DMS153 treated with DMSO at 0.1 percent for 48 hours (cell line): Measurements from ENCODE around the gene CTPS1.

Experiments used
- DNase-seq: peaks from one replicate; lab custom pipeline; 2025; ENCODE audit not compliant: unreplicated experiment; lab: John Stamatoyannopoulos, UW

Gene CTPS1

GRCh38 chr1:40979241-40980067 lies at the start of gene CTPS1:
Gene CTPS1, plus strand, starts transcription at chr1:40979696. Its CDS starts 3,595 bp downstream, at chr1:40983291.
- DNase-seq, result peak; percentile 99

GRCh38 chr1:40930174-40930964 lies 49.1 kb upstream of the CTPS1 start:
- no peak for DNase-seq

- DNase-seq, result no peak
These were observed 47.9 kb upstream of the CTPS1 start for GRCh38 chr1:40931601-40932000.

- no peak for DNase-seq
These were observed 47.5 kb upstream of the CTPS1 start for GRCh38 chr1:40932006-40932405.

- no peak for DNase-seq
These were observed 42.6 kb upstream of the CTPS1 start for GRCh38 chr1:40936931-40937339.

- DNase-seq, result no peak
These were observed 41.1 kb upstream of the CTPS1 start for GRCh38 chr1:40938393-40938792.

- DNase-seq, result no peak
These were observed 40.0 kb upstream of the CTPS1 start for GRCh38 chr1:40939320-40940059.

GRCh38 chr1:40944326-40944725 lies 35.2 kb upstream of the CTPS1 start:
- DNase-seq, result no peak

- no peak for DNase-seq
These were observed 34.6 kb upstream of the CTPS1 start for GRCh38 chr1:40944841-40945430.

- DNase-seq, result no peak
These were observed 34.0 kb upstream of the CTPS1 start for GRCh38 chr1:40945491-40945973.

GRCh38 chr1:40948741-40949443 lies 30.6 kb upstream of the CTPS1 start:
- DNase-seq, result peak; percentile 73

GRCh38 chr1:40949563-40949962 lies 29.9 kb upstream of the CTPS1 start:
- DNase-seq, result no peak

GRCh38 chr1:40951943-40952743 lies 27.4 kb upstream of the CTPS1 start:
- DNase-seq, result peak; percentile 84

- no peak for DNase-seq
These were observed 26.7 kb upstream of the CTPS1 start for GRCh38 chr1:40952744-40953315.

GRCh38 chr1:40954626-40955025 lies 24.9 kb upstream of the CTPS1 start:
- no peak for DNase-seq

- no peak for DNase-seq
These were observed 24.2 kb upstream of the CTPS1 start for GRCh38 chr1:40955266-40955665.

- DNase-seq, result no peak
These were observed 23.1 kb upstream of the CTPS1 start for GRCh38 chr1:40956407-40956806.

GRCh38 chr1:40958210-40958609 lies 21.3 kb upstream of the CTPS1 start:
- no peak for DNase-seq

- DNase-seq, result no peak
These were observed 14.0 kb upstream of the CTPS1 start for GRCh38 chr1:40965531-40965930.
